WERI-Rb-1 (cell line): ENCODE measurements around the gene TSPOAP1.

Experiments used
- DNase-seq: peaks from one replicate; pipeline ENCODE4 v3.0.0-alpha.2; 2020
- H3K27ac ChIP-seq: fragments of 250-450 bp; sonication (Bioruptor Pico); 2 replicates; pipeline ENCODE4 v1.5.1; 2020; ENCODE audit warnings: mild to moderate bottlenecking, moderate library complexity
- H3K27me3 ChIP-seq: fragments of 250-450 bp; sonication (Bioruptor Pico); 2 replicates; pipeline ENCODE4 v1.5.1; 2021; ENCODE audit warnings: mild to moderate bottlenecking, low read depth, moderate library complexity; ENCODE audit not compliant: insufficient read depth, severe bottlenecking
- H3K36me3 ChIP-seq: fragments of 250-450 bp; sonication (Bioruptor Pico); 2 replicates; pipeline ENCODE4 v1.5.1; 2020; ENCODE audit warnings: mild to moderate bottlenecking, moderate library complexity
- H3K4me3 ChIP-seq: 2 replicates; pipeline ENCODE4 v1.5.1; 2011; ENCODE audit warnings: low read depth, mild to moderate bottlenecking, control low read depth, low read length
- H3K9me3 ChIP-seq: fragments of 250-450 bp; sonication (Bioruptor Pico); 2 replicates; pipeline ENCODE4 v1.5.1; 2021; ENCODE audit warnings: mild to moderate bottlenecking, moderate library complexity; ENCODE audit not compliant: severe bottlenecking
- CTCF ChIP-seq: IDR thresholded peaks from 2 replicates; pipeline ENCODE4 v1.5.1; 2011; ENCODE audit warnings: low read depth, mild to moderate bottlenecking, control low read depth, inconsistent platforms, low read length

TSPOAP1 gene

GRCh38 chr17:58332778-58333735 lies 4.5 kb upstream of the TSPOAP1 start:
- TF ChIP-seq CTCF, result no peak
- no peak for DNase-seq
- H3K36me3 ChIP-seq, result no peaks in the 10 kb centered on the region
- no peaks in the 10 kb centered on the region for H3K27me3 ChIP-seq
- H3K9me3 ChIP-seq, result no peaks in the 10 kb centered on the region
- no peak overlapping the region for H3K4me3 ChIP-seq
- H3K27ac ChIP-seq, result no peak overlapping the region

- no peak for DNase-seq
- TF ChIP-seq CTCF, result no peak
- Histone ChIP-seq H3K4me3 (no peak overlapping the region), H3K27ac (no peak overlapping the region), H3K27me3 (no peaks in the 10 kb centered on the region), H3K36me3 (no peaks in the 10 kb centered on the region), H3K9me3 (no peaks in the 10 kb centered on the region)
Observed at GRCh38 chr17:58331815-58332777, 3.5 kb upstream of the TSPOAP1 start.

GRCh38 chr17:58330997-58331814 lies 2.6 kb upstream of the TSPOAP1 start:
- H3K27ac ChIP-seq, result no peak overlapping the region
- DNase-seq, result no peak
- no peak overlapping the region for H3K4me3 ChIP-seq

GRCh38 chr17:58330538-58330996 lies 2.0 kb upstream of the TSPOAP1 start:
- H3K27me3 ChIP-seq, result no peaks in the 10 kb centered on the region
- no peak overlapping the region for H3K27ac ChIP-seq
- no peaks in the 10 kb centered on the region for H3K36me3 ChIP-seq
- no peak for TF ChIP-seq CTCF
- H3K4me3 ChIP-seq, result no peak overlapping the region
- DNase-seq, result no peak
- H3K9me3 ChIP-seq, result no peaks in the 10 kb centered on the region

More at GRCh38 chr17:58330997-58331814, 2.6 kb upstream of the TSPOAP1 start:
- H3K9me3 ChIP-seq, result no peaks in the 10 kb centered on the region
- no peaks in the 10 kb centered on the region for H3K36me3 ChIP-seq
- H3K27me3 ChIP-seq, result no peaks in the 10 kb centered on the region
- no peak for TF ChIP-seq CTCF
